Mesothelial cell of epicardium (in vitro differentiated cells): ENCODE data around the gene CA5A. TPM values are rescaled to one million over a fixed set of nuclear protein-coding genes. Genes with fewer than 3 reads are reported as not detected.

Experiments used
- DNase-seq, 2 experiments: peaks; one replicate each; pipeline ENCODE4 v3.0.0; 2021; ENCODE audit warnings: low spot score in 2 of 2; ENCODE audit not compliant: unreplicated experiment in 2 of 2
- H3K27ac Mint-ChIP-seq: 2 replicates; pipeline ENCODE4 v1.8.0; 2021; ENCODE audit warnings: mixed read lengths
- H3K27me3 Mint-ChIP-seq: 2 replicates; pipeline ENCODE4 v1.8.0; 2021; ENCODE audit warnings: low read depth, mixed read lengths
- H3K36me3 Mint-ChIP-seq: 2 replicates; pipeline ENCODE4 v1.8.0; 2021; ENCODE audit warnings: mixed read lengths
- H3K4me1 Mint-ChIP-seq: 2 replicates; pipeline ENCODE4 v1.8.0; 2021; ENCODE audit warnings: mixed read lengths
- H3K4me3 Mint-ChIP-seq: 2 replicates; pipeline ENCODE4 v1.8.0; 2021; ENCODE audit warnings: mild to moderate bottlenecking, moderate library complexity, mixed read lengths
- H3K9me3 Mint-ChIP-seq: 2 replicates; pipeline ENCODE4 v1.8.0; 2021; ENCODE audit warnings: mixed read lengths
- CTCF ChIP-seq: fragments of 200-600 bp; sonication (generic); IDR thresholded peaks from one replicate; pipeline ENCODE4 v1.5.0; 2021; ENCODE audit warnings: antibody characterized with exemption; ENCODE audit not compliant: unreplicated experiment
- total RNA-seq: library from RNA; stranded (reverse); gene quantifications from 3 replicates; pipeline ENCODE4 v1.2.1, GENCODE V29; 2021

The CA5A gene
- total RNA-seq, 1 donor from 2014 or later = not detected

DNA sequence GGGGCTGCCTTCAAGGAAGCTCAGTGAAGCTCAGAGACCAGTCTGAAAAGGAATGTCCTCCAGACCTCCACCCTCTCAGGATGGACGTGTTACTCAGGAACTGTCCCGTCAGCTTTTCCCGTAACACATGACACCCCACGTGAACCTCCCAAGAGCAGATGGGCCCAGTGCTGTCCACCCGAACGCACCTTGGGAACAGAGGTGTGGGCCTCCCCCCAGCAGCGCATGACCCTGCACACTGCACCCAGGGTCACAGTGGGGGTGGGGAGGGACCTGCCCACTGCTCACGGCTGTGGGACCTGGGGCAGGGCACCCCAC lies 88.9 kb downstream of the CA5A start:
- H3K4me3 Mint-ChIP-seq = no peak overlapping the region
- no peak for DNase-seq
- H3K27me3 Mint-ChIP-seq = no peaks in the 10 kb centered on the region
- H3K36me3 Mint-ChIP-seq = no peaks in the 10 kb centered on the region
- H3K27ac Mint-ChIP-seq = no peak overlapping the region
- H3K4me1 Mint-ChIP-seq = peaks cover 32% of the 10 kb centered on the region
- H3K9me3 Mint-ChIP-seq = no peaks in the 10 kb centered on the region
- TF ChIP-seq CTCF = no peak

- TF ChIP-seq CTCF = no peak
- no peak overlapping the region for H3K27ac Mint-ChIP-seq
- peaks cover 26% of the 10 kb centered on the region for H3K4me1 Mint-ChIP-seq
- no peaks in the 10 kb centered on the region for H3K27me3 Mint-ChIP-seq
- no peaks in the 10 kb centered on the region for H3K36me3 Mint-ChIP-seq
- no peaks in the 10 kb centered on the region for H3K9me3 Mint-ChIP-seq
- no peak for DNase-seq
- H3K4me3 Mint-ChIP-seq = no peak overlapping the region
These were observed 89.4 kb downstream of the CA5A start for GRCh38 chr16:87846705-87847466.

DNA sequence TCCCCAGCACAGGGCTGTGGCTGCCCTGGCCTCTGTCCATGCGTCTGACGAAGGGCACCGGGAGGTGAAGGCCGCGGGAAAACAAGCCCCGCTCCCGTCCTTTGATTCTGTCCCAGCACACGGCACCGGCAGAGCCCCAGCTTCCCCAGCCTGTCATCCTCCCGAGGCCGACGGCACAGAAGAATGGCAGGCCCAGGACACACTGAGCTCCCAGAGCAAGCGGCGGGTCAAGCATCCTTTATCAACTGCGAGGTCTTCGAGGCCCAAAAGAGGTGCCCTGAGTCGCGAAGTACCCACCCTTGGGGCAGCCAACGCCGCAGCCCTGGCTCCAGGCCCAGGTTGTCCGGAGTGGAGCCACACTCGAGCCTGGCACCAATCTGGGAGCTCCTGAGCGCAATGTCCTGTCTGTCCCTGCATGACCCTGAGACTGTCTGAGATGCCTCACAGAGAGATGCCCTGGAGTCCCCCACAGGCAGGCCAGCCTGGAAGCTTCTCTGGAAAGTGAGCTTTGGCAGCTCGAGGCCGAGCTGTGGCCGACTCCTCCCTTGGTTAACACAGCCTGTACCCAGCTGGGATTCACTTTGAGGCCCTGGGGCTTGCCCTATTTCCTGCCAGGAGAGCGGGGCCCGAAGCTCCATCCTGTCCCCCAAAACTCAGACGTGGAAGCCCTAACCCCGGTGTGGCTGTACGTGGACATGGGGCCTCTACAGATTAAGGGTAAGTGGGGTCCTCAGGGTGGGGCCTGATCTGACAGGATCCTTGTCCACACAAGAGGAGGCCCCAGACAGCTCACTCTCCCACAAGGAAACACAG lies 90.3 kb downstream of the CA5A start:
- Mint-ChIP-seq H3K9me3 (no peaks in the 10 kb centered on the region), H3K36me3 (no peaks in the 10 kb centered on the region), H3K27me3 (no peaks in the 10 kb centered on the region), H3K4me3 (no peak overlapping the region), H3K27ac (no peak overlapping the region), H3K4me1 (peaks cover 17% of the 10 kb centered on the region)
- TF ChIP-seq CTCF = no peak
- DNase-seq = no peak

DNA sequence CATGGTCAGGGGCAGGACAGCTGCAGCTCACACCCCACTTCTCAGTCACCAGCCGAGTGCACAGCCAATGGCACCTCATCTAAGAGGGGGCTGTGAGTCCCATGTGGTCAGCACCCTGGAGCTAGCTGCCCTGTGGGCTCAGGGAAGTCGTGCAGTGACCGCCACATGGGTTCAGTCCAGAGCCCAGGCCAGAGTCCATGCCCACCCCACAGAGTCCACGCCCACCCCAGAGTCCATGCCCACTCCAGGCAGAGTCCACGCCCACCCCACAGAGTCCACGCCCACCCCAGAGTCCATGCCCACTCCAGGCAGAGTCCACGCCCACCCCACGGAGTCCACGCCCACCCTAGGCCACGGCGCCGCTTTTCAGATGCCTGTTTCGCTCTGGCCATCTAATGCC lies 91.1 kb downstream of the CA5A start:
- Mint-ChIP-seq H3K4me3 (no peak overlapping the region), H3K27me3 (no peaks in the 10 kb centered on the region), H3K27ac (no peak overlapping the region), H3K9me3 (no peaks in the 10 kb centered on the region), H3K4me1 (peaks cover 11% of the 10 kb centered on the region), H3K36me3 (no peaks in the 10 kb centered on the region)
- DNase-seq = no peak
- no peak for TF ChIP-seq CTCF

DNA sequence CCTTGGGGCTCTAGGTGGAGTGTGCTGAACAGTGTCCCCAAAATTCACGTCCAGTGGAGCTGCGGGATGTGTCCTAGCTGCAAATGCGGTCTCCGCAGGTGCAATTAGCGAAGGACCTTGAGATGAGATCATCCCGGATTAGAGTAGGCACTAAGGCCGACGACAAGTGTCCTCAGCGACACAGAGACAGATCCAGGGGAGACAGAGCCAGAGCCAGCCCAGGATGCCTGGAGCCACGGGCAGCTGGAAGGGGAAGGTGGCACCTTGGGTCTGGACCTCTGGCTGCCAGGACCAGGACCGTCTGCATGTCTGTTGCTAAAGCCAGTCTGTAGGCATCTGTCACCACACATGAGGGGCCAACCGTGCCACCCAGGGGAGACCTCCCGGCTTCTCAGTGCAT lies 91.5 kb downstream of the CA5A start:
- TF ChIP-seq CTCF = no peak
- Mint-ChIP-seq H3K9me3 (no peaks in the 10 kb centered on the region), H3K36me3 (no peaks in the 10 kb centered on the region), H3K4me3 (no peak overlapping the region), H3K27ac (no peak overlapping the region), H3K4me1 (peaks cover 9% of the 10 kb centered on the region), H3K27me3 (no peaks in the 10 kb centered on the region)
- no peak for DNase-seq
